Suprapubic skin (tissue), 4 donors: Measurements from ENCODE around the gene EVL. TPM values are rescaled to one million over a fixed set of nuclear protein-coding genes. Genes with fewer than 3 reads are reported as not detected.
A peak's percentile ranks its signal among the peaks of the same experiment; 100 is the strongest.
"Not testable (repeated sequence)": the region's sequence is repeated elsewhere in the genome, so short reads cannot be mapped to it uniquely, and the experiment has no call there.

Experiments used
- DNase-seq, 2 donors: peaks; one replicate each; pipeline ENCODE4 v3.0.0-alpha.2; 2019; ENCODE audit warnings: low spot score in 2 of 2
- H3K27ac ChIP-seq: fragments of 200-600 bp; sonication (generic); one replicate; pipeline ENCODE4 v1.5.1; 2019
- H3K27me3 ChIP-seq: fragments of 200-600 bp; sonication (generic); one replicate; pipeline ENCODE4 v1.5.1; 2019
- H3K36me3 ChIP-seq: fragments of 200-600 bp; sonication (generic); one replicate; pipeline ENCODE4 v1.5.1; 2019
- H3K4me1 ChIP-seq: fragments of 200-600 bp; sonication (generic); one replicate; pipeline ENCODE4 v1.5.1; 2019
- H3K4me3 ChIP-seq: fragments of 200-600 bp; sonication (generic); one replicate; pipeline ENCODE4 v1.5.1; 2019; ENCODE audit warnings: mild to moderate bottlenecking
- H3K9me3 ChIP-seq: fragments of 200-600 bp; sonication (generic); one replicate; pipeline ENCODE4 v1.5.1; 2019
- CTCF ChIP-seq, 2 donors: fragments of 200-600 bp in 1 of 2; fragments of 450-650 bp in 1 of 2; sonication (generic) in 1 of 2; IDR thresholded peaks; one replicate each; pipeline ENCODE4 v1.5.1; 2016 to 2019; ENCODE audit warnings: antibody characterized with exemption in 2 of 2, mild to moderate bottlenecking in 1 of 2, moderate library complexity in 1 of 2
- EP300 ChIP-seq: sonication (generic); formaldehyde crosslinking; IDR thresholded peaks from one replicate; pipeline ENCODE4 v1.6.1; 2017; ENCODE audit warnings: antibody characterized with exemption
- POLR2A ChIP-seq, 2 donors: fragments of 450-650 bp; IDR thresholded peaks; one replicate each; pipeline ENCODE4 v1.6.1; 2017; ENCODE audit warnings: antibody characterized with exemption in 2 of 2, mild to moderate bottlenecking in 2 of 2, moderate library complexity in 2 of 2
- POLR2AphosphoS5 ChIP-seq, 3 donors: sonication (generic); formaldehyde crosslinking; IDR thresholded peaks; one replicate each; pipeline ENCODE4 v1.6.1; 2017; ENCODE audit warnings: antibody characterized with exemption in 3 of 3
- WGBS: methylation state at CpG from one replicate; pipeline ENCODE4 v1.1.5; 2018; 5-methylcytosine and 5-hydroxymethylcytosine counted together
- total RNA-seq, 4 donors: library from RNA; depleted of rRNA; stranded (reverse); fragments of >200 nt; gene quantifications; one replicate each; pipeline ENCODE4 v1.1.0, GENCODE V29; 2016

The EVL gene
- total RNA-seq, 4 donors from 2014 or later, result 48.8 to 80.0 (median 61.4) TPM

GRCh38 chr14:100156776-100157175 is 91.6 kb downstream of the EVL start:
- WGBS, result 75% methylated on average over 6 of the region's 6 CpGs

GRCh38 chr14:100157548-100158232 is 92.5 kb downstream of the EVL start:
- DNase-seq, H3K36me3 ChIP-seq, H3K9me3 ChIP-seq, H3K27ac ChIP-seq: not testable (repeated sequence)
- 86% methylated on average over 15 of the region's 16 CpGs for WGBS
- H3K27me3 ChIP-seq, result peaks cover 34% of the 10 kb centered on the region
- peak overlapping the region; percentile 57 for H3K4me3 ChIP-seq
- H3K4me1 ChIP-seq, result peaks cover 46% of the 10 kb centered on the region

More at GRCh38 chr14:100156776-100157175, 91.6 kb downstream of the EVL start:
- no peak for DNase-seq
- H3K4me1 ChIP-seq, result peaks cover 46% of the 10 kb centered on the region
- no peaks in the 10 kb centered on the region for H3K36me3 ChIP-seq
- peaks cover 34% of the 10 kb centered on the region for H3K27me3 ChIP-seq
- H3K9me3 ChIP-seq, result no peaks in the 10 kb centered on the region
- H3K27ac ChIP-seq, result peak overlapping the region; percentile 42
- TF ChIP-seq CTCF (IDR thresholded peaks at IDR 0.05) (no peak), EP300 (no peak), POLR2AphosphoS5 (IDR thresholded peaks at IDR 0.05) (no peak), POLR2A (IDR thresholded peaks at IDR 0.05) (no peak)
- no peak overlapping the region for H3K4me3 ChIP-seq

- Histone ChIP-seq H3K27ac (peak overlapping the region; percentile 80), H3K4me3 (peak overlapping the region; percentile 57), H3K36me3 (no peaks in the 10 kb centered on the region), H3K9me3 (no peaks in the 10 kb centered on the region), H3K4me1 (peaks cover 46% of the 10 kb centered on the region), H3K27me3 (peaks cover 34% of the 10 kb centered on the region)
- no peak for DNase-seq
- 16% methylated on average over 29 of the region's 32 CpGs for WGBS
- TF ChIP-seq POLR2AphosphoS5 (IDR thresholded peaks at IDR 0.05), result no peak
- no peak for TF ChIP-seq EP300
- no peak for TF ChIP-seq POLR2A (IDR thresholded peaks at IDR 0.05)
- TF ChIP-seq CTCF (IDR thresholded peaks at IDR 0.05), result no peak
Observed at GRCh38 chr14:100158566-100159093, 93.4 kb downstream of the EVL start.

GRCh38 chr14:100159094-100159864 is 94.1 kb downstream of the EVL start, which contains the start of gene DEGS2:
Gene DEGS2, minus strand, starts transcription at chr14:100159645. Its CDS starts 58 bp downstream, at chr14:100159587.
- no peaks in the 10 kb centered on the region for H3K9me3 ChIP-seq
- 3% methylated on average over 6 of the region's 94 CpGs for WGBS
- peaks cover 46% of the 10 kb centered on the region for H3K4me1 ChIP-seq
- peaks cover 34% of the 10 kb centered on the region for H3K27me3 ChIP-seq
- no peak for DNase-seq
- H3K27ac ChIP-seq, result peak within 1 kb of the TSS; percentile 80
- no peaks in the 10 kb centered on the region for H3K36me3 ChIP-seq
- peak within 1 kb of the TSS; percentile 57 for H3K4me3 ChIP-seq
- TF ChIP-seq POLR2A (IDR thresholded peaks at IDR 0.05) (no peak), EP300 (no peak), POLR2AphosphoS5 (IDR thresholded peaks at IDR 0.05) (no peak), CTCF (IDR thresholded peaks at IDR 0.05) (no peak)

GRCh38 chr14:100159865-100160533 is 94.8 kb downstream of the EVL start:
- WGBS, result 13% methylated on average over 19 of the region's 39 CpGs
- TF ChIP-seq CTCF (IDR thresholded peaks at IDR 0.05), result no peak
- Histone ChIP-seq H3K4me1 (peaks cover 47% of the 10 kb centered on the region), H3K36me3 (no peaks in the 10 kb centered on the region), H3K4me3 (peak overlapping the region; percentile 57), H3K27me3 (peaks cover 34% of the 10 kb centered on the region), H3K9me3 (no peaks in the 10 kb centered on the region), H3K27ac (peak overlapping the region; percentile 80)
- DNase-seq, result no peak
